Suprapubic skin (tissue), 4 donors: ENCODE results near the gene IGFN1. TPM values are rescaled to one million over a fixed set of nuclear protein-coding genes. Genes with fewer than 3 reads are reported as not detected.

Experiments
- DNase-seq, 2 donors: peaks; one replicate each; pipeline ENCODE4 v3.0.0-alpha.2; 2019; ENCODE audit warnings: low spot score in 2 of 2
- H3K27ac ChIP-seq: fragments of 200-600 bp; sonication (generic); one replicate; pipeline ENCODE4 v1.5.1; 2019
- H3K27me3 ChIP-seq: fragments of 200-600 bp; sonication (generic); one replicate; pipeline ENCODE4 v1.5.1; 2019
- H3K36me3 ChIP-seq: fragments of 200-600 bp; sonication (generic); one replicate; pipeline ENCODE4 v1.5.1; 2019
- H3K4me1 ChIP-seq: fragments of 200-600 bp; sonication (generic); one replicate; pipeline ENCODE4 v1.5.1; 2019
- H3K4me3 ChIP-seq: fragments of 200-600 bp; sonication (generic); one replicate; pipeline ENCODE4 v1.5.1; 2019; ENCODE audit warnings: mild to moderate bottlenecking
- H3K9me3 ChIP-seq: fragments of 200-600 bp; sonication (generic); one replicate; pipeline ENCODE4 v1.5.1; 2019
- EP300 ChIP-seq: sonication (generic); formaldehyde crosslinking; IDR thresholded peaks from one replicate; pipeline ENCODE4 v1.6.1; 2017; ENCODE audit warnings: antibody characterized with exemption
- POLR2A ChIP-seq, 2 donors: fragments of 450-650 bp; IDR thresholded peaks; one replicate each; pipeline ENCODE4 v1.6.1; 2017; ENCODE audit warnings: antibody characterized with exemption in 2 of 2, mild to moderate bottlenecking in 2 of 2, moderate library complexity in 2 of 2
- POLR2AphosphoS5 ChIP-seq, 3 donors: sonication (generic); formaldehyde crosslinking; IDR thresholded peaks; one replicate each; pipeline ENCODE4 v1.6.1; 2017; ENCODE audit warnings: antibody characterized with exemption in 3 of 3
- WGBS: methylation state at CpG from one replicate; pipeline ENCODE4 v1.1.5; 2018; 5-methylcytosine and 5-hydroxymethylcytosine counted together
- total RNA-seq, 4 donors: library from RNA; depleted of rRNA; stranded (reverse); fragments of >200 nt; gene quantifications; one replicate each; pipeline ENCODE4 v1.1.0, GENCODE V29; 2016
- TF ChIP-seq, protein P1 (sequence below), 2 donors: fragments of 200-600 bp in 1 of 2; fragments of 450-650 bp in 1 of 2; sonication (generic) in 1 of 2; IDR thresholded peaks; one replicate each; pipeline ENCODE4 v1.5.1; 2016 to 2019; ENCODE audit warnings: antibody characterized with exemption in 2 of 2, mild to moderate bottlenecking in 1 of 2, moderate library complexity in 1 of 2

IGFN1 gene
- total RNA-seq, 4 donors from 2014 or later, result 0.13 to 0.57 TPM; not detected in 2

DNA sequence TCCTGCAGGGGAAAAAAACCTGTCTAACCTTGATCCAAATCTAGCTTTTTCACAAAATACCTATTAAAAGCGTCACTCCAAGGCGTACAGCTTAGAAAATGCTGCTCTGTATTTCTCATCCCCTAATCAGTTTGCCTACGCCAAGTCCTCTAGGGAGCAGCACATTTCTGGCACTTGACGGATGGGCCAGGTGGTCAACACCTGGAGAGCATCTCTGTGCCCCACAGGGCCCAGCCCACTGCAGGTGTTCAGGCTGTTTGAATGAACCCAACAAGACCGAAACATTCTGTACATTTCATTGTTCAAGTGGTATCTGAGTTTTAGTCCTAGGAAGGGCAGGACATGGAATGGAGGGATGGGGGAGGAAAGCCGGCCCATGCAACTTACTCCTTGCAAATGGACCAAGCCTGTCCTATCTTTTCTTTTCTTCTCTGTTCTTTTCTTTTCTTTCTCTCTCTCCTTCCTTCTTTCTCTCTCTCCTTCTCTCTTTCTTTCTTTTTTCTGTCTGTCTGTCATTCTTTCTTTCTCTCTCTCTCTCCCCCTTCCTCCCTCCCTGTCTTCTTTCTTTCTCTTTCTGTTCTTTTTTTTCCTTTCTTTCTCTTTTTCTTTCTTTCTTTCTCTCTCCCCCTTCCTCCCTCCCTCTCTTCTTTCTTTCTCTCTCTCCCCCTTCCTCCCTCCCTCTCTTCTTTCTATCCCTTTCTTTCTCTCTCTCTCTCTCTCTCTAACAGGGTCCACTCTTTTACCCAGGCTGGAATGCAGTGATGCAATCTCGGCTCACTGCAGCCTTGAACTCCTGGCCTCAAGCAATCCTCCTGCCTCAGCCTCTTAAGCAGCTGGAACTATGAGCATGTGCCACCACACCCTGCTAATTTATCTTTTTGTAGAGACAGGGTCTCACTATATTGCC, 29.1 kb downstream of the IGFN1 start:
- Histone ChIP-seq H3K36me3 (no peaks in the 10 kb centered on the region), H3K27ac (no peak overlapping the region), H3K9me3 (no peaks in the 10 kb centered on the region), H3K4me3 (no peak overlapping the region), H3K27me3 (peaks cover 2% of the 10 kb centered on the region), H3K4me1 (no peaks in the 10 kb centered on the region)
- WGBS, result 84% methylated on average over 7 of the region's 7 CpGs
- DNase-seq, result no peak
- TF ChIP-seq, protein P1, sequence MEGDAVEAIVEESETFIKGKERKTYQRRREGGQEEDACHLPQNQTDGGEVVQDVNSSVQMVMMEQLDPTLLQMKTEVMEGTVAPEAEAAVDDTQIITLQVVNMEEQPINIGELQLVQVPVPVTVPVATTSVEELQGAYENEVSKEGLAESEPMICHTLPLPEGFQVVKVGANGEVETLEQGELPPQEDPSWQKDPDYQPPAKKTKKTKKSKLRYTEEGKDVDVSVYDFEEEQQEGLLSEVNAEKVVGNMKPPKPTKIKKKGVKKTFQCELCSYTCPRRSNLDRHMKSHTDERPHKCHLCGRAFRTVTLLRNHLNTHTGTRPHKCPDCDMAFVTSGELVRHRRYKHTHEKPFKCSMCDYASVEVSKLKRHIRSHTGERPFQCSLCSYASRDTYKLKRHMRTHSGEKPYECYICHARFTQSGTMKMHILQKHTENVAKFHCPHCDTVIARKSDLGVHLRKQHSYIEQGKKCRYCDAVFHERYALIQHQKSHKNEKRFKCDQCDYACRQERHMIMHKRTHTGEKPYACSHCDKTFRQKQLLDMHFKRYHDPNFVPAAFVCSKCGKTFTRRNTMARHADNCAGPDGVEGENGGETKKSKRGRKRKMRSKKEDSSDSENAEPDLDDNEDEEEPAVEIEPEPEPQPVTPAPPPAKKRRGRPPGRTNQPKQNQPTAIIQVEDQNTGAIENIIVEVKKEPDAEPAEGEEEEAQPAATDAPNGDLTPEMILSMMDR (IDR thresholded peaks at IDR 0.05), result no peak
- TF ChIP-seq EP300, result no peak

DNA sequence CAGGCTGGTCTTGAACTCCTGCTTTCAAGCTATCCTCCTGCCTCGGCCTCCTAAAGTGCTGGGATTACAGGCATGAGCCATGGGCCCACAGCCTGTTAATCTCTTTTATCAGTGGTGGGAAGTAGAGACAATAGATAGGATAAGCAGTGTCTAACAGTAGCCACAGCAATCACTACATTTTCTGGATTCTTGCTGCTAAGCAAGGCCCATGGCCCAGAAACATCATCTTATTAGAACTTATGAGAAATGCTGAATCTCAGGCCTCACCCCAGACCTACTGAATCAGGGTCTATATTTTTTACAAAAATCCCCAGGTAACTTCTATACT, 29.7 kb downstream of the IGFN1 start:
- H3K27me3 ChIP-seq, result peaks cover 2% of the 10 kb centered on the region
- no peaks in the 10 kb centered on the region for H3K4me1 ChIP-seq
- H3K9me3 ChIP-seq, result no peaks in the 10 kb centered on the region
- TF ChIP-seq POLR2A (IDR thresholded peaks at IDR 0.05) (no peak), POLR2AphosphoS5 (IDR thresholded peaks at IDR 0.05) (no peak), EP300 (no peak)
- TF ChIP-seq, protein P1 (IDR thresholded peaks at IDR 0.05), result no peak
- H3K36me3 ChIP-seq, result no peaks in the 10 kb centered on the region
- WGBS, result 93% methylated on average over 1 of the region's 1 CpG
- no peak overlapping the region for H3K27ac ChIP-seq
- no peak overlapping the region for H3K4me3 ChIP-seq
- DNase-seq, result no peak

DNA sequence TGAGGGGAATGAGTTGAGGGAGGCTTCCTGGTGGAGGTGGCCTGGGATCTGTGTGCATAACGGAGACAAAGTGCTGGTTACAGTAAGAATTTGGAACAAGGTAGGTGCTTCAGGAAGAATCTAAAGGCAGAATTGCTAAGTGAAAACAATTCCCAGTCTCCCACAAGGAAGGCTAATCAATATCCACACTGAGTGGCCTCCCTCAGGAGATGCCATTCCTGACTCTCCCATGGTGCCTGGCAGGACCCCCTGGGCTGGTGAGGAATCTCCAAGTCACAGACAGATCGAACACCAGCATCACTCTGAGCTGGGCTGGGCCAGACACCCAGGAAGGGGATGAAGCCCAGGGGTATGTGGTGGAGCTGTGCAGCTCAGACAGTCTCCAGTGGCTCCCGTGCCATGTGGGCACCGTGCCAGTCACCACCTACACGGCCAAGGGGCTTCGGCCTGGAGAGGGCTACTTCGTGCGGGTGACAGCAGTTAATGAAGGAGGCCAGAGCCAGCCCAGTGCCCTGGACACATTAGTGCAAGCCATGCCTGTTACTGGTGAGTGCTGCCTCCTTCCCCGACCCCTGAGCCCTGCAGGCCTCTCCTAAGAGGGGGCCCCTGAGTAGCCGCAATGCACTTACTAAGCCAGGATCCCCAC, 30.7 kb downstream of the IGFN1 start:
- DNase-seq, result no peak

DNA sequence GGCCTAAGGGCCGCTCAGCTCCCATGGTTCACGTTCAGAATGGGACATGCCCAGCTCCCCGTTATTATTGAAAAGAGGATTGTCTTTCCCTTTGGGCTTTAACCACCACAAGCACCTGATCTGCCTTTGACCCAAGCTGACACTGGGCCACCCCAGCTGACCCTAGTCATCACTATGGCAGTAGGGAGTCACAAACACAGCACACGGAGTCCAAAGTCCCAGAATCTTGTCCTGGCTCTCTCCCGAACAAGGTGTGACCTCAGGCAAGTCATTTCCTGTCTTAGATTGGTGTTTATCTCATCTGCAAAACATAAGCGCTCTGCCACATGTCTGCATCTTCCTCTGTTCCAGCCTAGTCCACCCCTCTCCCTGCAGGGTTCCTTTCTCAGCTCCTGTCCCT, 31.5 kb downstream of the IGFN1 start:
- Histone ChIP-seq H3K27ac (no peak overlapping the region), H3K4me3 (no peak overlapping the region), H3K9me3 (no peaks in the 10 kb centered on the region), H3K36me3 (no peaks in the 10 kb centered on the region), H3K27me3 (no peaks in the 10 kb centered on the region), H3K4me1 (no peaks in the 10 kb centered on the region)
- WGBS, result 60% methylated on average over 3 of the region's 6 CpGs
- TF ChIP-seq POLR2AphosphoS5 (IDR thresholded peaks at IDR 0.05) (no peak), POLR2A (IDR thresholded peaks at IDR 0.05) (no peak), EP300 (no peak)
- TF ChIP-seq, protein P1 (IDR thresholded peaks at IDR 0.05), result no peak
- no peak for DNase-seq

More for the DNA sequence above, 30.7 kb downstream of the IGFN1 start:
- whole genome bisulfite sequencing, result 63% methylated on average over 7 of the region's 10 CpGs
- Histone ChIP-seq H3K4me3 (no peak overlapping the region), H3K4me1 (no peaks in the 10 kb centered on the region), H3K36me3 (no peaks in the 10 kb centered on the region), H3K27ac (no peak overlapping the region), H3K27me3 (no peaks in the 10 kb centered on the region), H3K9me3 (no peaks in the 10 kb centered on the region)
- TF ChIP-seq POLR2A (IDR thresholded peaks at IDR 0.05), result no peak
- TF ChIP-seq EP300, result no peak
- TF ChIP-seq, protein P1 (IDR thresholded peaks at IDR 0.05), result no peak
- no peak for TF ChIP-seq POLR2AphosphoS5 (IDR thresholded peaks at IDR 0.05)

DNA sequence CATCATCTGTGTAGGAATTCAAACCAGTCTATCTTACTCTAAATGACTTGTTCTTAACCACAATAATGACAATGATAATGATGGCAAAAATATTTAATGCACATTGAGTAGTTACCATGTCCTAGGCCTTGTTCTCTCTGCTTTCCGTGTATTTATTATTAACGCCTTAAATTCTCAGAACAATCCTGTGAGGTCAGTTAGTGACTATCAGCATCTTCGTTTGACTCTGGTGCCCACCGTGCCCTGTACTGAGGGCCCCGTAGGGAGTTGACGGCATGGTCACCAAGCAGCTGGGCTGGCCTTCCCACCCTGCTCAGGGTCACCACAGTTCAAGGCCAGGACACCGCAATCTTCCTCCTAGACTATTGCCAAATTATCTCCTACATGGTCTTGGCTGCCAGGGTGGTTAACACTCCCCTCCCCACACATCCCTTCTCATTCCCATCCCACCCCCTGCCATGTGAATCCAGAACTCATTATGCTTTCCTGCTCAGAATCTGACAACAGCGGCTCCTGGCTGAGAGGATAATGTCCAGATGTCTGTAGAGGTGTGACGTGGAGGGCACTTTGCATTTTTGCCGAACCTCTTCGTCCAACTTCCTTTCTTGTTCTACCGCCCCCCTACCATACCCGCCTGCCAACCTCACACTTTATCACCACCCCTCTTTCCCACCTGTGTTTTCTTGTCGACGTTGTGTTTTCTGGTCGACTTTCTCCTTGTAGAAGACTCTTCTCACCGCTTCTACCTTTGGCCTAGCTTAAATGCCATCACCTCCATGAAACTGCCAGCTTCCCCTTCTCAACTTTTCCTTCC, 33.4 kb downstream of the IGFN1 start:
- no peaks in the 10 kb centered on the region for H3K9me3 ChIP-seq
- no peak for DNase-seq

More for the DNA sequence above, 33.4 kb downstream of the IGFN1 start:
- H3K4me3 ChIP-seq, result no peak overlapping the region
- no peak overlapping the region for H3K27ac ChIP-seq
- no peaks in the 10 kb centered on the region for H3K27me3 ChIP-seq
- no peaks in the 10 kb centered on the region for H3K4me1 ChIP-seq
- no peak for TF ChIP-seq POLR2AphosphoS5 (IDR thresholded peaks at IDR 0.05)
- no peak for TF ChIP-seq POLR2A (IDR thresholded peaks at IDR 0.05)
- TF ChIP-seq, protein P1 (IDR thresholded peaks at IDR 0.05), result no peak
- no peak for TF ChIP-seq EP300
- WGBS, result 93% methylated on average over 16 of the region's 17 CpGs
- H3K36me3 ChIP-seq, result no peaks in the 10 kb centered on the region
